GM18505 (cell line): Measurements from ENCODE around the gene CD207.
"Not testable (repeated sequence)": the region's sequence is repeated elsewhere in the genome, so short reads cannot be mapped to it uniquely, and the experiment has no call there.

Source experiments
- ATAC-seq: cut with Tn5 transposase; IDR thresholded peaks from one replicate; pipeline ENCODE4 v1.9.1; 2021; ENCODE audit not compliant: unreplicated experiment
- POLR2A ChIP-seq: IDR thresholded peaks from 4 replicates; pipeline ENCODE4 v1.6.1; 2011; ENCODE audit warnings: borderline replicate concordance; ENCODE audit not compliant: insufficient read depth, insufficient read length; ENCODE audit errors: extremely low read depth

Gene CD207

DNA sequence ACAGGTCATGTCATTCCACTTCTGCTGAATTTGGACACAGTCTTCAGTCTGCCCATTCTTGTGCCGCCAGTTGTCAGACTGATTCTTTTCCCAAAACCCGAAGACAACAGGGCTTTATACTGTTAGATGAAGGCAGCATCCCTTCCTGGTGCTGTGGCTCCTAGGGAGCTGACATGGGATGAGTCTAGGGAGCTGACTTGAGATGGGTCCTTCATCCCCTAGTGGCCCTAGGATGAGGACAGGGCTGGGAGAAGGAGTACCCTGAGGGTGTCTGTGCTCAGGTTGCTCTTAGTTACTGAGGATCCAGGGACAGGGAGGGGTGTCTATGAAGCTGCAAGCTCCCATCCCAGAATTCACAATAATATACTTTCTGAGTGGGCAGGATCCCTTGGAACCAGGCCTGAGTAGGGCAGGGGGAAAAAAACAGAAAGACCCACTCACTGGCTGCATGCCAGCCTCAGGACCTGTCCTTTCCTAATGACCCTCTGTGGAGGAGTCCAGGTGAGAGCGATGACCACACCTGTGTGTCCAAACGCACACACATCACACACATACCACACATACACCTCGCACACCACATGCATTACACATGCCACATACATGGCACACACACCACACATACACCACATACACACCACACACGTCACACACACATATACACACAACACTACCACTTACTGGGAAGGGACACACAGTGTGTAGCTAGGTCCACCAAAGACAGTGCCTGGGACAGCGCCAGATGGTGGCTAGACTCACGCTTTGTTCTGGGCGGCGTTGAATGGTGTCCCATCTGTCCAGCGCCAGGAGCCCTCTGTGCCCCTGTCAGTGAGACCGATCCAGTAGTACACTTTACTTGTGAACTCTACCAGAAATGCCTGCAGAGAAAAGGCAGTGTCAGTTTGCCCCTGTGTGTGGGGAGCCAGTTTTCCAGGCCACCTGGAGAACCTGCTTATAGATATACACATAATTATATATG lies 26.3 kb downstream of the CD207 start:
- TF ChIP-seq POLR2A, result no peak
- ATAC-seq, result no peak

DNA sequence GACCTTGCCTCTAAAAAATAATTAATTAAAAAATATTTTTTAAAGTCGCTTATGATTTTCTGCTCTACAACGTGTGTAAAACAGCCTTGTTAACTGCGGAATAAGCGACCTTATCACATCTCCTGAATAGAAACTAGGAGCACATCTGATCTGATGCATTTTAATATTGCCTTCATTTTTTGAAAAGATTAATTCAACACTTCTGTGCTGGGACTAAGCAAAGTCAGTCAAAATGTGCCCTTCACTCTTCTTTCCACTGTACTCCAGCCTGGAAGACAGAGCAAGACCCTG lies 27.8 kb downstream of the CD207 start:
- no peak for TF ChIP-seq POLR2A
- no peak for ATAC-seq

DNA sequence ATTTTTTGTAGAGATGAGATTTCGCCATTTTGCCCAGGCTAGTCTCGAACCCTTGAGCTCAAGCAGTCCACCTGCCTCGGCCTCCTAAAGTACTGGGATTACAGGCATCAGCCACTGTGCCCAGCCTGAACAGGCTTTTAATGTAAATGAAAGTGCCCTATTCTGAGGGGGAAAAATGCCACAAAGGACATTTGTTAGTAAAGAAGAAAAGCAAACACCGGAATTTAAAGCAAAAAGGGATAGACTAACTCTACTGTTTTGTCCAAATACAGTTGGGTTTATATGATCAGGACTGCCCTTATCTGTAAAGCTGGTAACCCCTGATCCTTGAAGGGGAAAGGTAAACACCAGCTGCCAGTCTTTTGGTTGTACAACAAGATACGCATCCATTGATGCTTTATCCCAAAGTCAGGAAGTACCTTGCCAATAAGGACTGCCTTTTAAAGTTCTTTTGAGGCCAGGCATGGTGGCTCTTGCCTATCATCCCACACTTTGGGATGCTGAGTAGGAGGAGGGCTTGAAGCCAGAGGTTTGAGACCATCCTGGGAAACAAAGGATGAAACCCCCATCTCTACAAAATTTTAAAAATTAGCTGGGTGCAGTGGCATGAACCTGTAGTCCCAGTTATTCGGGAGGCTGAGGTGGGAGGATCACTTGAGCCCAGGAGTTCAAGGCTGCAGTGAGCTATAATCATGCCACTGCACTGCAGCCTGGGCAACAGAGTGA lies 28.4 kb downstream of the CD207 start:
- TF ChIP-seq POLR2A, result no peak
- ATAC-seq, result no peak

DNA sequence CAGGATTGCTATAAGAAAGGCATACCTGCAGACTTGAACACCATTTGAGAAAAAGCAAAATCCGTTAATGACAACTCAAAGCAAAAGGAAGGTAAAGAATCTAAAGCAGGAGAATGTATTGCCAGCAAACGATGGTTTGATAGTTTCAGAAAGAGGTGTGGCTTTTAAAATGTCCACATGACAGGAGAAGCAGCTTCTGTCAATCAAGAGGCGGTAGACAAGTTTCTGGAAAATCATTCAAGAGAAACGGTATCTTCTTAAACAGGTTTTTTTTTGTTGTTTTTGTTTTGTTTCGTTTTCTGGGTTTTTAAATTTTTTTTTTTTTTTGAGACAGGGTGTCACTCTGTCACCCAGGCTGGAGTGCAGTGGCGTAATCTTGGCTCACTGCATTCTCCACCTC lies 29.0 kb downstream of the CD207 start:
- no peak for ATAC-seq

DNA sequence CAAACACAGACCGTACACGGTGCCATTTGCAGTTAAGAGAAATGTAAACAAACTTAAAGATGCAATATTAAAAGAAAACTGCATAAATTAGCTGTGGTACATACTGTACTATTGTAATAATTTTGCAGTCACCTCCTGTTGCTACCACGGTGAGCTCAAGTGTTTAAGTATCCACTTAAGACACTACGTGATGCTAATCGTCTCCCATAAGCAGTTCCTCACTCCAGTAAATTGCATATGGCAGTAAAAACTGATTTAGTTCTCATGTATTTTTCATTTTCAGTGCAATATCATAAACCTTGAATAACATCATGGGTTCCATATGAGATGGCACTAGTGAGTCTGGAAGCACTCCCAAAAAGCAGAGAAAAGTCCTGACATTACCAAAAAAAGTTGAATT lies 29.6 kb downstream of the CD207 start:
- no peak for ATAC-seq
- no peak for TF ChIP-seq POLR2A

More for the DNA sequence above, 29.0 kb downstream of the CD207 start:
- no peak for TF ChIP-seq POLR2A

DNA sequence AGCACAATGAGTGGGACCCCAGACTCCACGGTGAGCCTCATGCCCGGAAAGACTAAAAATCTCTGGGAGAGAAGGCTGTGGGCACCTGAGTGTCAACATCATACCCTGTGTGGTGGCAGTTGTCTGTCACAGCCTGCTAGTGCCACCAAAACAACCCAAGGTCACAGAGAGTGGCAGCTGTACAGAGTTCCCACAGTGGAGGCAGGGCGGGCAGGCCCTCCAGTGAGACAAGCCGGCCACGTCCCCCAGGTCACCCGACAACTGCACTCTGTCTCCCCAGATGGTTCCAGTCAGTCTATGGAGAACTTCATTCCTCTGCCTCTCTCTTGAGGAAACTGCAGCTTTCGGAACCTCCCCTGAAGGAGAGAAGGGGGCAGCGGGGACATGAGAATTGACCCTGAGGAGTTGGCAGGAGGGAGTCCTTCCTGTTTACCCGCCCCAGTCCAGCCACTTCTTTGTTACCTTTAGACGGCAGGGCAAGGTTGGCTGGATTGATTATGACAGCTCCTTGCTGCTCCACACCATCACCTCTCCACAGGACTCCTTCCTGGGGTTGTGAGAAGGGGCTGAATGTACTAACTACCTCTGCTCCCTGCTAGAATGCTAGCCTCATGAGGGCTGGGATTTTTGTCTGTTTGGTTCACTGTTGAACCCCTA lies 33.9 kb downstream of the CD207 start:
- no peak for TF ChIP-seq POLR2A
- ATAC-seq, result no peak

DNA sequence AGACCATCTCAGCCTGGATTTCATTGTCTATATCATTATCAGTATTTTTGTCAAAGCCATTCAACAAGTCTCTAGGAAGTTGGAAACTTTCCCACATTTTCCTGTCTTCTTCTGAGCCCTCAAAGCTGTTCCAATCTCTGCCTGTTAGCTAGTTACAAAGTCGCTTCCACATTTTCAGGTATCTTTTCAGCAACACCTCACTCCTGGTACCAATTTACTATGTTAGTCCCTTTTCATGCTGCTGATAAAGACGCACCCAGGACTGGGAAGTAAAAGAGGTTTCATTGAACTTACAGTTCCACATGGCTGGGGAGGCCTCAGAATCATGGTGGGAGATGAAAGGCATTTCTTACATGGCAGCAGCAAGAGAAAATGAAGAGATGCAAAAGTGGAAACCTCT lies 35.9 kb downstream of the CD207 start:
- TF ChIP-seq POLR2A, result no peak

DNA sequence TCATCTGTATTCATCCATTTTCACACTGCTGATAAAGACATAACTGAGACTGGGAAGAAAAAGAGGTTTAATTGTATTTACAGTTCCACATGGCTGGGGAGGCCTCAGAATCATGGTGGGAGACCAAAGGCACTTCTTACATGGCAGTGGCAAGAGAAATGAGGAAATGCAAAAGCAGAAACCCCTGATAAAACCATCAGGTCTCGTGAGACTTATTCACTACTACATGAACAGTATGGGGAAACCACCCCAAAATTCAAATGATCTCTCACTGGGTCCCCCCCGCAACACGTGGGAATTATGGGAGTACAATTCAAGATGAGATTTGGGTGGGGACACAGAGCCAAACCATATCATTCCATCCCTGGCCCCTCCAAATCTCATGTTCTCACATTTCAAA lies 37.6 kb downstream of the CD207 start:
- not testable (repeated sequence) for ATAC-seq

More for the DNA sequence above, 35.9 kb downstream of the CD207 start:
- ATAC-seq, result no peak

DNA sequence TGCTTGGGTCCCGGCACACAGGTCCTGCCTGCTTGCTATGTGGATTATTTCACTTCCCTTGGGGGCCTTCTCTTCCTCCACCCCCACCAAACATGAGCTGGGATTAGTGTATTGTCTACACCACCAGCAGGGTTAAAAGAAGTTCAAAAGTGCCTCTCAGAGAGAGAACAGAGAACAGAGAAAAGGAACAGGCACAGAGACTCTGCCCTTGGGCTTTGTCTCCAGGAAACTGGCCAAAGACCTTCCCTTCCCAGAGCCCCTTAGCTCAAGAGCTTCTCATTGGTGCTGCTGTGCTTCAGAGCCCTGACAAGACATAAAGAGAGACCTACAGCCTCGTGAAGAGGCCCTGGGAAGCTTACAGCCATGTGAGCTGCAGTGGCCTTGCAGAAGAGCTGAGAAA lies 38.1 kb downstream of the CD207 start:
- no peak for ATAC-seq
- no peak for TF ChIP-seq POLR2A

DNA sequence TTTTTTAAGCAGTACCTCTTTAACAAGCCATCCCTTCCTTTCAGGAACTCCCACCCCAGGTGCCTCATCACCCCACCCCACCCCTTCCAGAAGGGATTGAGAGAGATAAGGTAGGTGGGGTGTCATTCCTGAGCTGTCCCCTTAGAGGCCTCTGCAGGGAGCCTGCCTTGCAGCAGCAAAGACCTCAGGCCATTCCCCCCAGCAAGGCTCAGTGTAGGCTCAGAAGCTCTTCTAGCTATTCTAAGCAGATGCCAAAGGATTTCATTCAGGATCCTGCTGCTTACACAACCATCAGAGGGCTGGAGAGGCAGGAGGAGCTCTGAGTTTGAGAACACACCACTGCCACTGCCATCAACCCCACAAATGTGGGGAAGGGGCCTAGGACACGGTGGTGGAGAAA lies 39.4 kb downstream of the CD207 start:
- no peak for ATAC-seq
- TF ChIP-seq POLR2A, result no peak

DNA sequence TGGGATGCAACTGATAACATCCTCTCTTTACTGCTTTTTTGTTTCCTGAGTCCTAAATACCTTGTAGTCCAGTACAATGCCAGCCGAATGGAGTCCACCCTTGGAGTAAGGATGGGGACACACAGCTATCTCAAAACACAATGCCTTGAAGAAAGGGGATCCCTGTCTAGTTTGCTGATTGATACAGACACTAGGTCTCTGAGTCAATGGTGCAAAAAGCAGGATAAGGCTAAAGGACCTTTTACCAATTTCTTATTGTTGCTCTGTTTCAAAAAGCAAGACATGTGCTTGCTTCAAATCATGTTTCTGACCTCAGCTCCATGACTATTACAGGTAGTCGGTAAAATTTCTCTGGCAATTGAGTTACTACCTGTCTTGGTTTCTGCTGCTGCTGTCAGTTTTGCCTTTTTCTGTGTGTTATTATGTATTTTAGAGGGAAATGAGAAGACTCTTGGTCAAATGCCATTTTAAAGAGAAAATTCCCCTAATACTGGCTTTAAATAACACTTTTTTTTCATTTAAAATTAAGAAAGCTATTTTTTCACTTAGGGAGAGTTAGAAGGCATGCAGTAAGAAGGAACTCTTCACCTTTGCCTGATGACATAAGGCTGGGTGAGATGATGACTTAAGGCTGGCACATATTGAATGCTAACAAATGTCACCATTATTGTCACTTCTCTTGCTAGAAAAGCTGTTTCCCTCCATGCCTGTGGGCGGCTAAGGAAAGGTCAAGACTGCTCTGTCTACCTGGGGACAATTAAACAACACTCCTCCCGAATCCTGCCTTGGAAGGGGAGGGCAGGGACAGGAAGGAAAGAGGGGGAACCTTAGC lies 40.2 kb downstream of the CD207 start:
- ATAC-seq, result no peak
- TF ChIP-seq POLR2A, result no peak

DNA sequence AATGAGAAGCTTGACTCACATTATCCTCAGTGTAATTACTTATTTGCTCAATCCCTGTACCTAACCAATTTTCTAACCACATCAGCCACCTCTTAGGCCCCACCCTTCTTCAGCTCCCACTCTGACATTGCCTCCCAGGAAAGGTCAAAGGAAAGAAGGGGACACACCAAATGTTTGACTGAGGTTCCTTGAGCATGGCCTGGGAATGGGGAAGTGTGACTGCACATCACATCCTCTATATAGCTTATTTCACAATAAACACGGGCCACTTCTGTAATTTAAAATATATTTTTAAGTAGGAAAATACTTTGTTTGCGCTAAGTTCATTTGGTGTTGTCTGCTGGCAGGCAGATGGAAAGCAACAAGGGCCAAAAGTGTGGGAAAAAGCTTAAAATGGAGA lies 42.2 kb downstream of the CD207 start:
- no peak for ATAC-seq
- TF ChIP-seq POLR2A, result no peak

DNA sequence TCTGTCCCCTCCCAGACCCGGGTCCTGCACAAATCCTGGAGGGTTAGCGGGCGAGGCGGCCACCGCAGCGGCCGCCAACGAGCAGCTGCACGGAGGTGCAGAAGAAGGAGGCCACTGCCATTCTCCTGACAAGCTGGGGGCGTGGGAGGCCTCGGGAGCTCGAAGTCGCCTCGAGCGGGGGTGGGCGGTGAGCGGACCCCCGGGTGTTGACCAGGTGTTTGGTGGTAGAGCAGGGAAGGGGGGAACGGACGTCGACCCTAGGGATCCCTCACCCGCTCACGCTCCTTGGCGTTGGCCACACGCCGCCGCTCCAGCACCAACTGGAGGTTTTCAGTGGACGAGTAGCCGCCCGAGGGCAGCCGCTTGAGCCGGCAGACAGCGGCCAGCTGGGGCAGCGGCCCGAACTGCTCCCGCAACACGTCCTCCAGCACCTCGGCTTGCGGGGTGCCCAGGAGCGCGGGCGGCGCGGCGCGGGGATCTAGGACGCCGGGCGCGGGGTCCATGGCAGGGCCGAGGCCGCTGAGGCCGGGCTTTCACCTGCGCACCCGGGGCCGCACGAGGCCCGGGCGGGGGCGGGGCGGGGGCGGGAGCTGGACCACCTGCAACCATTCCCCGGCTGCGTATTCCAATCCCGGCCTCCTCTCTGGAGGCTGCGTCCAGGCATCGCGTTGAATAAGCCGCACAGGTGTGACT lies 45.3 kb downstream of the CD207 start, which contains the start of gene FIGLA:
FIGLA (minus strand) TSS at position 508 of the 693 bp plus-strand sequence; CDS start at position 503, 5 bp downstream.
- no peak for ATAC-seq
- no peak for TF ChIP-seq POLR2A
